Activated CD8-positive, alpha-beta memory T cell treated with anti-CD3 and anti-CD28 coated beads, Interleukin-2, amount 50 U/mL, for 24 hours (primary cell): ENCODE measurements around the gene HSPA4.

Experiments
- DNase-seq: peaks from one replicate; pipeline ENCODE4 v3.0.0-alpha.2; 2020; ENCODE audit errors: extremely low read depth

Gene HSPA4

GRCh38 chr5:133106343-133106742, 54.5 kb downstream of the HSPA4 start:
- DNase-seq = no peak

GRCh38 chr5:133106761-133107572, 55.2 kb downstream of the HSPA4 start:
- DNase-seq = no peak

GRCh38 chr5:133108481-133108921, 56.7 kb downstream of the HSPA4 start:
- no peak for DNase-seq

GRCh38 chr5:133109655-133110483, 58.1 kb downstream of the HSPA4 start:
- DNase-seq = no peak

GRCh38 chr5:133110709-133111108, 58.9 kb downstream of the HSPA4 start:
- no peak for DNase-seq

GRCh38 chr5:133111299-133111698, 59.5 kb downstream of the HSPA4 start:
- peak; percentile 37 for DNase-seq

- no peak for DNase-seq
These were observed 60.3 kb downstream of the HSPA4 start for GRCh38 chr5:133112026-133112660.

GRCh38 chr5:133113331-133114061, 61.7 kb downstream of the HSPA4 start:
- peak; percentile 9 for DNase-seq

- DNase-seq = no peak
These were observed 62.5 kb downstream of the HSPA4 start for GRCh38 chr5:133114166-133114932.

- DNase-seq = no peak
These were observed 63.1 kb downstream of the HSPA4 start for GRCh38 chr5:133114933-133115310.

- no peak for DNase-seq
These were observed 64.8 kb downstream of the HSPA4 start for GRCh38 chr5:133116601-133117000.

- DNase-seq = no peak
These were observed 65.5 kb downstream of the HSPA4 start for GRCh38 chr5:133117166-133117911.

- DNase-seq = no peak
These were observed 66.2 kb downstream of the HSPA4 start for GRCh38 chr5:133117912-133118445.

GRCh38 chr5:133118741-133119140, 66.9 kb downstream of the HSPA4 start:
- no peak for DNase-seq

- no peak for DNase-seq
These were observed 67.5 kb downstream of the HSPA4 start for GRCh38 chr5:133119233-133119711.

GRCh38 chr5:133120156-133120750, 68.4 kb downstream of the HSPA4 start:
- DNase-seq = no peak

GRCh38 chr5:133121080-133121479, 69.3 kb downstream of the HSPA4 start:
- DNase-seq = no peak

GRCh38 chr5:133121611-133122150, 69.9 kb downstream of the HSPA4 start:
- DNase-seq = no peak

GRCh38 chr5:133122711-133123110, 70.9 kb downstream of the HSPA4 start:
- DNase-seq = no peak
